ENCODE measurements around the gene LILRB1. TPM values are rescaled to one million over a fixed set of nuclear protein-coding genes. Genes with fewer than 3 reads are reported as not detected.

The LILRB1 gene
- total RNA-seq, 1 donor, result not detected

GRCh38 chr19:54606891-54607784, 23.1 kb upstream of the LILRB1 start:
- no peak for DNase-seq (ENCODE audit: low read depth)
- TF ChIP-seq, protein P1, sequence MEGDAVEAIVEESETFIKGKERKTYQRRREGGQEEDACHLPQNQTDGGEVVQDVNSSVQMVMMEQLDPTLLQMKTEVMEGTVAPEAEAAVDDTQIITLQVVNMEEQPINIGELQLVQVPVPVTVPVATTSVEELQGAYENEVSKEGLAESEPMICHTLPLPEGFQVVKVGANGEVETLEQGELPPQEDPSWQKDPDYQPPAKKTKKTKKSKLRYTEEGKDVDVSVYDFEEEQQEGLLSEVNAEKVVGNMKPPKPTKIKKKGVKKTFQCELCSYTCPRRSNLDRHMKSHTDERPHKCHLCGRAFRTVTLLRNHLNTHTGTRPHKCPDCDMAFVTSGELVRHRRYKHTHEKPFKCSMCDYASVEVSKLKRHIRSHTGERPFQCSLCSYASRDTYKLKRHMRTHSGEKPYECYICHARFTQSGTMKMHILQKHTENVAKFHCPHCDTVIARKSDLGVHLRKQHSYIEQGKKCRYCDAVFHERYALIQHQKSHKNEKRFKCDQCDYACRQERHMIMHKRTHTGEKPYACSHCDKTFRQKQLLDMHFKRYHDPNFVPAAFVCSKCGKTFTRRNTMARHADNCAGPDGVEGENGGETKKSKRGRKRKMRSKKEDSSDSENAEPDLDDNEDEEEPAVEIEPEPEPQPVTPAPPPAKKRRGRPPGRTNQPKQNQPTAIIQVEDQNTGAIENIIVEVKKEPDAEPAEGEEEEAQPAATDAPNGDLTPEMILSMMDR (IDR thresholded peaks at IDR 0.05; ENCODE audit: insufficient read depth, low read length), result no peak
- H3K4me3 ChIP-seq (ENCODE audit: low read depth, low read length), result no peak overlapping the region

GRCh38 chr19:54607785-54608150, 22.5 kb upstream of the LILRB1 start:
- H3K4me3 ChIP-seq (ENCODE audit: low read depth, low read length), result no peak overlapping the region
- TF ChIP-seq, protein P1 (IDR thresholded peaks at IDR 0.05; ENCODE audit: insufficient read depth, low read length), result no peak
- DNase-seq (ENCODE audit: low read depth), result no peak

DNA sequence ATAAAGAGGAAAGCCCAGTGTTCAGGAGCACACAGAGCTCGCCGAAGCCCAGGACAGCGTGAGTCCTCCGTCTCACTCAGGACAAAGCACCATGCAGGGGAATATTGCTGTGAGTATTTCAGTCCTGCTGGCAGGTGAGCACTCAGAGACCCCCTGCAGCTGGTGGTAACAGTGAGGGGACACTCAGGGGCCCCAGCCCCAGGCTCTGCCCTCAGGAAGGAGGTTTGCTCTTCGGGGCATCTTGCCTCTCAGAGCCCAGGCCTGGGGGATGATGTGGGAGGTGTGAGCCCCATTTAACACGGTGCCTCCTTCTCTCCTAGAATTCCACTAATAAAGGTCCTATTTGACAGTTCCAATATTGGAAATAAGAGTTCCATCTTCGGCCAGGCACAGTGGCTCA, 22.1 kb upstream of the LILRB1 start:
- no peak for DNase-seq (ENCODE audit: low read depth)
- no peak overlapping the region for H3K4me3 ChIP-seq (ENCODE audit: low read depth, low read length)

DNA sequence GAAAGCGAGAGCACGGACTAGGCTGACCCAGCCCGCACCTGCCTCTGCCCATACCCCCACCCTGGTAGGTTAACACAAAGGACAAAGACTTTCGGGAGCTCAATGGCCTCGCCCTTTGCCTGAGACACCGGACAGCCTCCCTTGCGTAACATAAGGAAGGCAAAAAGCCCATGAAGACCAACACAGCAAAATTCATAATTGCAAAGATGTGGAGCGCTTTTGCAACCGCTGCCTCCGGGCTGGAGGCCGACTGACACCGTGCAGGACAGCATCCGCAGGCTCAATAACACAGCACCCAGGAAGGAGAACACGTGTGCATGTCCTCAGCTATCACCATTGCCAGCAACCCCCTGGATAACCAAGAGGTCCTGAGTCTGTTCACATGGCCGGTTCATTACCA, 21.5 kb upstream of the LILRB1 start:
- no peak overlapping the region for H3K4me3 ChIP-seq (ENCODE audit: low read depth, low read length)
- DNase-seq (ENCODE audit: low read depth), result no peak
- TF ChIP-seq, protein P1 (IDR thresholded peaks at IDR 0.05; ENCODE audit: insufficient read depth, low read length), result no peak

More for the DNA sequence above, 22.1 kb upstream of the LILRB1 start:
- TF ChIP-seq, protein P1 (IDR thresholded peaks at IDR 0.05; ENCODE audit: insufficient read depth, low read length), result no peak

DNA sequence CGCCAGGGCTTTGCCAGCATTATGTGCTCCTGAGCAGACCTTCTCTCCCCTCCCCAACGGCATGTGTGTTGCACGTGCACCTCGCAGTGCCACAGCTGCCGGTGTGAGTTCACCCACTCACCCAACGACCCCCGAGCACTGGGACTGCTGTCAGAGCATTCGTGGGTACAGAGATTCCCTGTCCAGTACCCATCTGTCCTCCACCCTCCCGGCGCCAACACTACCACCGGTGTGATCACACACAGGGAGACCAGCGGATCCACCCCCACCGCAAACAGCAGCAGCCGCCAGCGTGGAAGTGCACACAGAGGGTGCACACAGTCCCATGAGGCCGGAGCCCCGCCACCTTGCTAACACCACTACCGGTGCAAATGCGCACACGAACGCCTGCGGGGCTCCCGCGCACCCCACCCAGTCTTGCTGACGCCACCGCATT, 20.9 kb upstream of the LILRB1 start:
- no peak for DNase-seq (ENCODE audit: low read depth)
- TF ChIP-seq, protein P1 (IDR thresholded peaks at IDR 0.05; ENCODE audit: insufficient read depth, low read length), result no peak
- no peak overlapping the region for H3K4me3 ChIP-seq (ENCODE audit: low read depth, low read length)

DNA sequence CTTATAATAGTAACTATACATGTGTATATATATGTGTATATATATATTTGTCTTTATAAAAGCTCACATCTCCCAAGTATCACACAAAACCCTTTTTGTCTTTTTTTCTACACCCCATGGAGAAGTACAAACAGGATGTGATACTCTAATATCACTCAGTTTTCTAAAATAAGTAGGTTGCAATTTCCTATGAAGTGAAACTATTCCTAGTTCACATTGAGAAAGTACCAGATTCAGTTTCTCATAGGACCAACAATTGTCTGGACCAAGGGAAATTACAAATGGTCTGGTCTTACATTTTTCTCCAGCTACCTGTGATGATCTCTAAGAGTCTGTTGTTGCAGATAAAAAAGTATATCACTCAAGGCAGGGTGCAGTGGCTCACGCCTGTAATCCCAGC, 17.9 kb upstream of the LILRB1 start:
- TF ChIP-seq, protein P1 (IDR thresholded peaks at IDR 0.05; ENCODE audit: insufficient read depth, low read length), result no peak
- no peak for DNase-seq (ENCODE audit: low read depth)
- no peak overlapping the region for H3K4me3 ChIP-seq (ENCODE audit: low read depth, low read length)

All from fibroblast of the aortic adventitia (primary cell).